Endometrial microvascular endothelial cells (primary cell): ENCODE measurements around the gene XKR7. TPM values are rescaled to one million over a fixed set of nuclear protein-coding genes. Genes with fewer than 3 reads are reported as not detected.
"Not testable (repeated sequence)": the region's sequence is repeated elsewhere in the genome, so short reads cannot be mapped to it uniquely, and the experiment has no call there.

ENCODE experiments used
- in situ Hi-C: cut with HindIII; loops from 2 replicates; pipeline ENCODE4 v1.10.0; 2017; ENCODE audit warnings: low sequenced_read_pairs, low pct_unique_long_range_greater_than_20kb; ENCODE audit errors: inconsistent ontology term
- total RNA-seq: library from RNA; depleted of rRNA; stranded (reverse); fragments of >200 nt; gene quantifications from one replicate; pipeline ENCODE4 v1.2.3, GENCODE V29; 2015; ENCODE audit errors: inconsistent ontology term

Gene XKR7, protein sequence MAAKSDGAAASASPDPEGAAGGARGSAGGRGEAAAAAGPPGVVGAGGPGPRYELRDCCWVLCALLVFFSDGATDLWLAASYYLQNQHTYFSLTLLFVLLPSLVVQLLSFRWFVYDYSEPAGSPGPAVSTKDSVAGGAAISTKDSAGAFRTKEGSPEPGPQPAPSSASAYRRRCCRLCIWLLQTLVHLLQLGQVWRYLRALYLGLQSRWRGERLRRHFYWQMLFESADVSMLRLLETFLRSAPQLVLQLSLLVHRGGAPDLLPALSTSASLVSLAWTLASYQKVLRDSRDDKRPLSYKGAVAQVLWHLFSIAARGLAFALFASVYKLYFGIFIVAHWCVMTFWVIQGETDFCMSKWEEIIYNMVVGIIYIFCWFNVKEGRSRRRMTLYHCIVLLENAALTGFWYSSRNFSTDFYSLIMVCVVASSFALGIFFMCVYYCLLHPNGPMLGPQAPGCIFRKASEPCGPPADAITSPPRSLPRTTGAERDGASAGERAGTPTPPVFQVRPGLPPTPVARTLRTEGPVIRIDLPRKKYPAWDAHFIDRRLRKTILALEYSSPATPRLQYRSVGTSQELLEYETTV
- total RNA-seq: not detected

DNA sequence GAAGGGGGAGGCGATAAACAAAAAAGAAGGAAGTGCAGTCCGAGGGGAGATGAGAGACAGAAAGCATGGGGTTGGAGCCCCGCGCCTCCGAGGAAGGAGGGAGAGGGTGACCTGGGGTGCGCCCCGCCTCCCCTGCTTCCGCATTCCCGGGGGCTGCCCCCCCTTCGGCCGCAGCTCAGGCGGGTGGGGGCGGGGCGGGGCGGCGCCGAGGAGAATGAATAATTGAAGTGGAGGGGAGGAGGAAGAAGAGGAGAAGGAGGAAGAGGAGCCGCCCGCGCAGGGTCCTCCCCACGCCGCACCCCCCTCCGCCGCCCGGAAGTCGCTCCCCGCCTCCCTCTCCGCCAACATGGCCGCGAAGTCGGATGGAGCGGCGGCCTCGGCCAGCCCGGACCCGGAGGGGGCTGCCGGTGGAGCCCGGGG lies at the start of gene XKR7:
Gene XKR7 (plus strand): TSS at position 322 of the 420 bp plus-strand sequence. CDS start 25 bp downstream, at position 347.
- in situ Hi-C loops: no loop called here

- in situ Hi-C loops: no loop called here
Observed at GRCh38 chr20:31918466-31919105, 49.4 kb upstream of the XKR7 start.

GRCh38 chr20:31919410-31920155 lies 48.4 kb upstream of the XKR7 start:
- in situ Hi-C loops: no loop called here

DNA sequence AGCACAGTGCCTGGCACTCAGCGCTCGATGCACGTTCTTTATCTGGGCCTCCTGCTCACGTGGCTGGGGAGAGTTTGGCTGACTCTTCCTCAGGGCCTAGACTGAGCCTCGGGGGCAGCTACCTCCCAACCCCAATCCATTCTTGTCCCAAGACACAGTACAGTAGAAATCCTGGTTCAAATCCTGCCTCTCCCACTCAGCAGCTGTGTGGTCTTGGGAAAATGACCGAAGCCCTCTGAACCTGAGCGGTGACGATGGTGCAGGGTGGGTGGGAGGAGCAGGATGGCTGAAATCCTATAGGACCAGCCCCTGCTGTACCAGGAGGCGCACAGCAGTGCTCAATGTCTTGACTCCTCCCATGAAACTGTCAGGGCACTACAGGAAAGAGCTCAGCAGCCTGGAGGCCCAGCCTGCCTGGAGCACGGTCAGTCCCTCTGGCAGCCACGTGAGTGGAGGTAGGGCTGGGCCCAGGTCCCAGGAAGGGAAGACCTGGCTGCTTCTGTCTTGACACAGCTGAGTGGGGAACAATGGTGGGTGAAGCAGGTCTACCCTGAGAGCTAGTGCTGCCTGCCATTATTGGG lies 47.6 kb upstream of the XKR7 start:
- in situ Hi-C loops: no loop called here

DNA sequence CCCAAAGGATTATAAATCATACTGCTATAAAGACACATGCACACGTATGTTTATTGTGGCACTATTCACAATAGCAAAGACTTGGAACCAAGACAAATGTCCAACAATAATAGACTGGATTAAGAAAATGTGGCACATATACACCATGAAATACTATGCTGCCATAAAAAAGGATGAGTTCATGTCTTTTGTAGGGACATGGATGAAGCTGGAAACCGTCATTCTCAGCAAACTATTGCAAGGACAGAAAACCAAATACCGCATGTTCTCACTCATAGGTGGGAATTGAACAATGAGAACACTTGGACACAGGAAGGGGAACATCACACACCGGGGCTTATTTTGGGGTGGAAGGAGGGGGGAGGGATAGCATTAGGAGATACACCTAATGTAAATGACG lies 46.5 kb upstream of the XKR7 start:
- in situ Hi-C loops: not testable (repeated sequence)

GRCh38 chr20:31922181-31922580 lies 45.8 kb upstream of the XKR7 start:
- in situ Hi-C loops: no loop called here

DNA sequence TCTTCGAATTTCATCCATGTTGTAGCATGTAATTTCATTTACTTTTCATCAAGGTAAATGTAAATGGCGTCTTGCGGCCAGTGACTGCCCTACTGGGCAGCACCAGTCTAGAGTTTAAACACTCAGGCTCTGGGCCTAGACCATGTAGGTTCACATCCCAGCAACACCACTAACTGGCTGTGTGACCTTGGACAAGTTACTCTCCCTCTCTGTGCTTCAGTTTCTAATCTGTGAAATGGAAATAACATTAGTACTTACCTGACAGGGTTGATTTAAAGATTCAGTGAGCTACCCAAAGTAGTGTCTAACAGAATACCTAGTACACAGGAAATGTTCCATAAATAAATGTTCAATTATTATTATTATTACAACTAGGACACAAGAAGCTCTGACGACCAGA lies 45.4 kb upstream of the XKR7 start:
- in situ Hi-C loops: no loop called here

DNA sequence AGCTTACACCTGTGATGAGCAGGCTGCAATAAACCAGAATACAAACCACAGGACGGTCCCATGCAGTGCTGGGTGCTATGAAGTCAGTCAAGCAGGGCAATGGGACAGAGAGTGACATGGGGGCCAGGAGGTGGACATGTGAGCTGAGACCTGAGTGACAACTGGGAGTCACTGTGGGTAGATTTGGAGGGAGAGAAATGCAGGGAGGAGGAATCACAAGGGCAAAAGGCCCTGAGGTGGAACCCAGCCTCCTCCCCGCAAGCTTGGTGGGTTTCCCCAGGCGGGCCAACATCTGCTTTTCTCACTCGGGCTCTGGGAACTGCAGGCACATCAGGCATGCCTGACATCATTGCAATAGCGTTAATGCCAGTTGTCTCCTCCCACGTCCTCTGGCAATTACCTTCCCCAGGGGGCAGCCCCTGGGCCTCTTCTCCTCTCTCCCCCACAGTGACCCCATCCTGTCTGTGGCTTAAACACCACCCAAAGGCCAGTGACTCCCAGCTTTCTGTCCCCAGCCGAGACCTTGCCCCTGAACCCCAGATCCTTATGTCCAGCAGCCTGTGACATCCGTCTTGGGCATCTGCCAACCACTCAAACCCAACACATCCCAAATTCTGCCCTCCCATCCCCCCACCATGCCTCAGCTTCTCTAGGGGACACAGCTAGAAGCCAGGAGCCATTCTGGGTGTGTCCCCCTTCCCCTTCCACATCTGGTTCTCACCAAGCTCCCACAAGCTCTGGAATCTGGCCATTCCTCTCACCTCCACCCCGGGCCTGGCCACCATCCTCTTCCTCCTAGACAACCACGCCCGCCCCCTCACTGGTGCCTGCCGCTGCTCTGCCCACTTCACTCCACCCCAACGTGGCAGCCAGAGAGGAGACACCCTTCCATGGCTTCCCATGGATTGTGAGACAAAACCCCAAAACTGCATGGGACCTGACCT lies 44.3 kb upstream of the XKR7 start:
- in situ Hi-C loops: no loop called here

DNA sequence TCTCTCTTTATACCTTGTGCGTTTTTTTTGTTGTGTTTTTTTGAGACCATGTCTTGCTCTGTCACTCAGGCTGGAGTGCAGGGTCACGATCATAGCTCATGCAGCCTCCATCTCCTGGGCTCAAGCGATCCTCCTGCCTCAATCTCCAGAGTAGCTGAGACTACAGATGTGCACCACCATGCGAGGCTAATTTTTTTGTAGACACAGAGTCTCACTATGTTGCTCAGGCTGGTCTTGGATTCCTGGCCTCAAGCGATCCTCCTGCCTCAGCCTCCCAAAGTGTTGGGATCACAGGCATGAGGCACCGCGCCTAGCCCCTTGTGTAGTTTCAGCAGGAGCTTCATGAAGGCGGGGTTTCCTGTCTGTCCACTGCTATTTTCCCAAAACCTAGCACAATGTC lies 43.4 kb upstream of the XKR7 start:
- in situ Hi-C loops: no loop called here

DNA sequence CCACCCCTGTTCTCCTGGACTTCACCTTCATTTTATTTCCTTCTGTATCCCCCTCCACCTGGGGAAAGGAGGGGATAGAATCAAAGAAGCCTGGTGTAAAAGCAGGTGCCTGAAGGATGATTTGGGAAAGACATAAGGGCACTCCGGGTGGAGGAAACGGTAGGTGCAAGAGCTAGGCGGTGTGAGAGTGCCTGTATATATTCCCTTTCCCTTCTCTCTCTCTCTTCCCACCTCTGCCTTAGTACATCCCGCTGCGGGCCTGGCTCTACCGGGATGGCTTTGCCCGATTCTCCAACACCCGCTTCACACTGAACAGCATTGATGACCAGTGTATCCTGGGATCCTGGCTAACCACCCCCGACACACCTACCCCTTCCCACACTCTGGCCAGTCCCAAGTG lies 42.3 kb upstream of the XKR7 start:
- in situ Hi-C loops: no loop called here

- in situ Hi-C loops: no loop called here
Observed at GRCh38 chr20:31926493-31926892, 41.5 kb upstream of the XKR7 start.

DNA sequence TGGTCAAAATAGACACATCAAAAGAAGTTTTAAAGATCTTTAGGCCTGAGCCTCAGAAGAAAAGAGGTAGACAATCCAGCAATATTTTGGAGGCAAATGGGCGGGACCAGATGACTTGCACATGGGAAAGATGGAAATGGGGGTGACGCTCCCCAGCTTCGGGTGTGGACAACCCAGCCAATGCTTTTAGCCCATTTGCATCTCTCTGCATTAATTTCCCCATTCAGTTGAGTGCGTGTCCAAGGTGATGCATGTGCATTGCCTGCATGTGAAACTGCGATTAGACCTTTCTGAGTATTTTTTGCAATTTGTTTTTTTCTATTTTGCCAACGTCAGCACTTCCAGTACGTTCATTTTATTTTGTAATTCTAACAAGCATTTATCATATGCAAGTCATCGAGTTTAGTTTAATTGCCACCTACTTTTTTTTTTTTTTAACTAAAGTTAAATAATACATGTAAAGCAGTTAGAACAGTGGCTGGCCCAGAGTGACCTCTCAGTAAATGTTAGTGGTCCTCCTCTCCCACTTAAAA lies 40.3 kb upstream of the XKR7 start:
- in situ Hi-C loops: no loop called here

DNA sequence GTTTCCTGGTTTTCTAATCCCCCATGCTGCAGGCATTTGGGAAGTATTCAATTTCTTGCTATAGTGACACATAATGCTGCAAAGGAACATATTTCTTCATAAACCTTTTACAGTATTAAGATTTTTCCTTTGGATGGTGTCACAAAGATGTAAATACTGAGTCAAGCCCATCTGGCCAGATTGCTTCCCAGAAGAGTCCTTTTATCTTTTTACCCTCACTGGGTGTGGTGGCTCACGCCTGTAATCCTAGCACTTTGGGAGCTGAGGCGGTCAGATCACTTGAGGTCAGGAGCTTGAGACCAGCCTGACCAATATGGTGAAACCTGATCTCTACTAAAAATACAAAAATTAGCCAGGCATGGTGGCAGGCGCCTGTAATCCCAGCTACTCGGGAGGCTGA lies 38.3 kb upstream of the XKR7 start:
- in situ Hi-C loops: not testable (repeated sequence)

GRCh38 chr20:31930779-31931178 lies 37.2 kb upstream of the XKR7 start:
- in situ Hi-C loops: no loop called here

- in situ Hi-C loops: no loop called here
Observed at GRCh38 chr20:31933698-31934097, 34.3 kb upstream of the XKR7 start.

- in situ Hi-C loops: no loop called here
Observed at GRCh38 chr20:31934491-31934890, 33.5 kb upstream of the XKR7 start.

DNA sequence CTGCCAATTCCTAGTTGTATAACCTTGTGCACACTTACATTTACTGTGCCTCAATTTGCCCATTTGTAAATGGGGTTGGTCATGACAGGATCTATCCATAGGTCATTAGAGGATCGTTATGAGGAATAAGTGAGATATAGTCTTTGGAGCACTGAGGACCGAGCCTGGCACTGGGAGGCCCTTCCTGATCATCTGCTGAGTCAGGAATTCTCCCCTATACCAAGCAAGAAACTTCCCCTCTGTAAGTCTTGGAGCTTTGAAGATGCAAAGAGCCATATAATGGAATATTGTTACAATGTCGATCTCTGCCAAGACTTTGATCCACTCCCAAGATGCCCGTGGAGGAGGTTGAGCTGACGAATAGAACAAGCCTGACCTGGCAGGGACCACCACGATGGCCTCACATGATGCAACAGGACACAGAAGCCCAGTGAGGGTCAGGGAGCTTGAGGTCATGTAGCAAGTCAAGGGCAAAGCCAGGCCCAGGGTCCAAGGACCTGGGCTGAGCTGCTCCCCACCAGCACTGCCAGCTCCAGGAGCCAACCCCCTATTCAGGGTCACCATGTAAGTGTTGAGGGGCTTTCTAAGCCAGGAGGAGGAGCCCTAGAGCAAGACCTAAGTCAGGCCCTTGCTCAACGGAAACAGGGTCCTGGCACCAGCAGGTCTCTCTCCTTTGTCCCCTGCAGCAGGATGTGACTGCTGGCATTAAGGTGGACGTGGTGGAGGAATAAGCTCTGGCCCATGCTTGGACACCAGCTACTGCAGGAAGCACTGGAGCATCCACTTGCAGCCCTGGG lies 32.8 kb upstream of the XKR7 start:
- in situ Hi-C loops: no loop called here
